A549 (cell line): Measurements from ENCODE around the gene KIF16B. TPM values are rescaled to one million over a fixed set of nuclear protein-coding genes. Genes with fewer than 3 reads are reported as not detected.

Experiments
- ATAC-seq, 2 experiments: fragments of 200-7000 bp in 1 of 2; fragments of >200 bp in 1 of 2; cut with Nextera tagmentation in 1 of 2; cut with Tn5 transposase in 1 of 2; 3 replicates each; pipeline versions ENCODE4 v1.8.0 to v1.9.1; 2018 to 2020; ENCODE audit warnings: mild to moderate bottlenecking in 1 of 2, moderate library complexity in 1 of 2
- CTCF ChIA-PET: fragments of 300-600 bp; sonication (Branson Sonifier 250); formaldehyde crosslinking; extraction: SDS; loops from one replicate; lab custom pipeline; 2021; ENCODE audit warnings: antibody characterized with exemption, inconsistent platforms; lab: Yijun Ruan, JAX
- POLR2A ChIA-PET: fragments of 350-600 bp; formaldehyde crosslinking; extraction: SDS; loops from one replicate; lab custom pipeline; 2021; ENCODE audit warnings: antibody characterized with exemption, inconsistent platforms; lab: Yijun Ruan, JAX
- DNase-seq, 2 experiments: peaks; one replicate each; pipeline versions ENCODE4 v3.0.0 to v3.0.0-alpha.2; 2011 to 2016; ENCODE audit warnings: low read depth in 1 of 2, low spot score in 1 of 2
- FAIRE-seq: peaks from 2 replicates; lab custom pipeline; 2011; peaks lifted over from hg19 to GRCh38; lab: Jason Lieb, UNC
- H3K27ac ChIP-seq, 2 experiments: fragments of >200 bp; sonication (Bioruptor Twin); formaldehyde crosslinking; 3 replicates each; pipeline ENCODE4 v1.5.1; 2016 to 2017
- H3K4me1 ChIP-seq: fragments of >200 bp; sonication (Bioruptor Twin); formaldehyde crosslinking; 3 replicates; pipeline ENCODE4 v1.6.1; 2016
- H3K4me2 ChIP-seq: fragments of >200 bp; sonication (Bioruptor Twin); formaldehyde crosslinking; 3 replicates; pipeline ENCODE4 v1.6.1; 2016
- H3K4me3 ChIP-seq: fragments of >200 bp; sonication (Bioruptor Twin); formaldehyde crosslinking; 3 replicates; pipeline ENCODE4 v1.5.1; 2016
- H3K9me3 ChIP-seq: fragments of >200 bp; sonication (Bioruptor Twin); formaldehyde crosslinking; 3 replicates; pipeline ENCODE4 v1.6.1; 2016
- CHD2 ChIP-seq: fragments of 150-350 bp; IDR thresholded peaks from 2 replicates; pipeline ENCODE4 v1.6.1; 2014; ENCODE audit warnings: low read length; ENCODE audit not compliant: partially characterized antibody
- ESRRA ChIP-seq: fragments of 150-350 bp; IDR thresholded peaks from 2 replicates; pipeline ENCODE4 v1.6.1; 2014; ENCODE audit warnings: mild to moderate bottlenecking, low read length, borderline replicate concordance
- FOSL2 ChIP-seq, 2 experiments: fragments of 450-650 bp in 1 of 2; fragments of >200 bp in 1 of 2; sonication (Bioruptor Twin) in 1 of 2; formaldehyde crosslinking; IDR thresholded peaks; 2 replicates each; pipeline versions ENCODE4 v1.5.0 to v1.6.1; 2016 to 2020; ENCODE audit warnings: mild to moderate bottlenecking in 1 of 2, moderate library complexity in 1 of 2
- HES2 ChIP-seq: fragments of >200 bp; sonication (Bioruptor Twin); formaldehyde crosslinking; IDR thresholded peaks from 2 replicates; pipeline ENCODE4 v1.6.1; 2016
- JUN ChIP-seq, 2 experiments: fragments of >200 bp; sonication (Bioruptor Twin); formaldehyde crosslinking; IDR thresholded peaks; 2 replicates in 1 of 2; 3 replicates in 1 of 2; pipeline ENCODE4 v1.6.1; 2016 to 2017
- PHF8 ChIP-seq: fragments of 200-600 bp; sonication (generic); IDR thresholded peaks from 2 replicates; pipeline ENCODE4 v1.6.1; 2016; ENCODE audit warnings: low read depth, mild to moderate bottlenecking, antibody characterized with exemption, moderate library complexity, borderline replicate concordance
- POLR2AphosphoS2 ChIP-seq: conservative IDR thresholded peaks from 2 replicates; pipeline ENCODE4 v1.6.1; 2012; ENCODE audit warnings: low read length, improper control_type of control experiment, inconsistent platforms
- RAD21 ChIP-seq, 2 experiments: fragments of >200 bp in 1 of 2; sonication (Bioruptor Twin) in 1 of 2; formaldehyde crosslinking in 1 of 2; IDR thresholded peaks in 1 of 2; conservative IDR thresholded peaks in 1 of 2; 2 replicates in 1 of 2; 3 replicates in 1 of 2; pipeline ENCODE4 v1.6.1; 2012 to 2018; ENCODE audit warnings: inconsistent platforms in 1 of 2
- RCOR1 ChIP-seq: fragments of 150-350 bp; IDR thresholded peaks from 2 replicates; pipeline ENCODE4 v1.6.1; 2014; ENCODE audit warnings: antibody characterized with exemption, low read length, low read depth
- REST ChIP-seq: fragments of 200-600 bp; sonication (generic); IDR thresholded peaks from 2 replicates; pipeline ENCODE4 v1.6.1; 2016; ENCODE audit warnings: antibody characterized with exemption, mild to moderate bottlenecking, moderate library complexity
- WGBS: methylation state at CpG from one replicate; pipeline ENCODE4 v1.1.6; 2017; ENCODE audit errors: missing lambda C conversion rate; 5-methylcytosine and 5-hydroxymethylcytosine counted together
- polyA plus RNA-seq, 4 experiments: library from polyadenylated mRNA; depleted of rRNA in 3 of 4; stranded (reverse); fragments of >200 nt; fragmentation: RNase III in 1 of 4; extraction: RNeasy Plus Mini Kit Qiagen cat#74134 plus additional on column Dnase treatment in 1 of 4; gene quantifications; 2 replicates in 3 of 4; 3 replicates in 1 of 4; pipeline ENCODE4 v1.2.3, GENCODE V29; 2011 to 2017
- TF ChIP-seq, protein P1 (sequence below): fragments of 250-450 bp; sonication (Bioruptor Pico); IDR thresholded peaks from 2 replicates; pipeline ENCODE4 v1.5.0; 2021; ENCODE audit warnings: mild to moderate bottlenecking, moderate library complexity, borderline replicate concordance

Gene KIF16B
- polyA plus RNA-seq, 2 of the 4 experiments (the other 2 are of a cell fraction): 14.1 to 23.3 TPM

DNA sequence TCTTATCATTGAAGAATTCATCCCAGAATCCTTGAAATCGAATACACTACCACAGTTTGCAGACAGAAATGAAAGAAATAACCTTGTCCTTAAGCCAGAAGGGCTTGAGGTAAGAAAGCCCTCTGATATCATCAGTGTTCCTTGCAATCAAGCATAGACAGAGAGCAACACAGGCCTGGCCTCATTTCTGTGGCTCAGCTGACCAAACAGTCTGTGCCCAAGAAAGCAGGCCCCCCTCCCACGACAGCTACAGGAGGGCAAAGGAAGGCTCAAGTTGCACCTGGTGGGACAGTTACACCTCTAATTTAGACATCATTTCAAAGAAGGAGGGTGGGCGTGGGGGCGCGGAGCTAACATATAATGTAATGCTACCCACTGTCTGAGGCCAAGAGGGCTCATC lies 21.6 kb downstream of the KIF16B start:
- Histone ChIP-seq H3K27ac (no peak overlapping the region), H3K9me3 (no peaks in the 10 kb centered on the region), H3K4me1 (peaks cover 19% of the 10 kb centered on the region), H3K4me3 (no peak overlapping the region)
- ATAC-seq: no peak
- ChIA-PET POLR2A (no interaction called here), CTCF (interaction anchor here (1.0 to 1.9 kb wide), 2 partner anchors 37 to 93 kb away, joined by 3 to 5 read pairs; no protein-coding TSS in a partner anchor)
- FAIRE-seq: no peak
- 84% methylated on average over 5 of the region's 5 CpGs for WGBS
- DNase-seq: no peak
- no peak for TF ChIP-seq RCOR1
- no peak for TF ChIP-seq CHD2
- TF ChIP-seq HES2: no peak
- no peak for TF ChIP-seq JUN (IDR thresholded peaks at IDR 0.05)
- no peak for TF ChIP-seq REST
- no peak for TF ChIP-seq RAD21 (conservative IDR thresholded peaks at IDR 0.05 in 1 of 2, IDR thresholded peaks at IDR 0.05 in 1 of 2)
- TF ChIP-seq POLR2AphosphoS2: no peak
- TF ChIP-seq, protein P1, sequence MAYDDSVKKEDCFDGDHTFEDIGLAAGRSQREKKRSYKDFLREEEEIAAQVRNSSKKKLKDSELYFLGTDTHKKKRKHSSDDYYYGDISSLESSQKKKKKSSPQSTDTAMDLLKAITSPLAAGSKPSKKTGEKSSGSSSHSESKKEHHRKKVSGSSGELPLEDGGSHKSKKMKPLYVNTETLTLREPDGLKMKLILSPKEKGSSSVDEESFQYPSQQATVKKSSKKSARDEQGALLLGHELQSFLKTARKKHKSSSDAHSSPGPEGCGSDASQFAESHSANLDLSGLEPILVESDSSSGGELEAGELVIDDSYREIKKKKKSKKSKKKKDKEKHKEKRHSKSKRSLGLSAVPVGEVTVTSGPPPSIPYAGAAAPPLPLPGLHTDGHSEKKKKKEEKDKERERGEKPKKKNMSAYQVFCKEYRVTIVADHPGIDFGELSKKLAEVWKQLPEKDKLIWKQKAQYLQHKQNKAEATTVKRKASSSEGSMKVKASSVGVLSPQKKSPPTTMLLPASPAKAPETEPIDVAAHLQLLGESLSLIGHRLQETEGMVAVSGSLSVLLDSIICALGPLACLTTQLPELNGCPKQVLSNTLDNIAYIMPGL (CRISPR knock-in tag): no peak
- TF ChIP-seq, all 56 proteins: peak for 0
- H3K4me2 ChIP-seq: no peak overlapping the region

- CTCF ChIA-PET: interaction anchor here (1.2 to 1.5 kb wide), 2 partner anchors 18 to 30 kb away, joined by 3 to 4 read pairs; no protein-coding TSS in a partner anchor
- Histone ChIP-seq H3K4me2 (no peak overlapping the region), H3K27ac (no peak overlapping the region), H3K9me3 (no peaks in the 10 kb centered on the region), H3K4me1 (peaks cover 2% of the 10 kb centered on the region; the same call in 2 of the 3 replicates), H3K4me3 (no peak overlapping the region)
- no peak for TF ChIP-seq ESRRA
- 82% methylated on average over 12 of the region's 12 CpGs for WGBS
- DNase-seq: no peak
- POLR2A ChIA-PET: no interaction called here
- ATAC-seq: no peak
- no peak for FAIRE-seq
Measured at GRCh38 chr20:16548068-16548672, 25.1 kb downstream of the KIF16B start.

DNA sequence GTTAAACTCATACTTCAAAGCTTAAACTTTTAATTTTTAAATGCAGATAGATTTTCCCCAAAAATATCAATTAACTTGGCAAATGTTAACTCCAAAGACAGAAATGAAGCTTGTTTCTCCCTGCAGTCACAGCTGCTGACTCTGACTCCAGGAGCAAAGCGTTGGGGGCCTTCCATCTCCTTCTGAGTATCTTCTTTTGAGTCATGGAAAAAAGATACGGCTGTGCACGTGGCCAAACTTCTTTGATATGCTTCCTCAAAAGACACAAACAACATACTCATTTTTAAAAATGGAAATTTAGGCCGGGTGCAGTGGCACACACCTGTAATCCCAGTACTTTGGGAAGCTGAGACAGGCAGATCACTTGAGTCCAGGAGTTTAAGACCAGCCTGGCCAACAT lies 28.3 kb downstream of the KIF16B start:
- H3K27ac ChIP-seq: no peak overlapping the region
- H3K9me3 ChIP-seq: no peaks in the 10 kb centered on the region
- CTCF ChIA-PET: interaction anchor here (0.6 to 1.6 kb wide), 2 partner anchors 217 to 511 kb away, joined by 3 to 5 read pairs; no protein-coding TSS in a partner anchor
- H3K4me3 ChIP-seq: no peak overlapping the region
- TF ChIP-seq PHF8: no peak
- TF ChIP-seq FOSL2 (IDR thresholded peaks at IDR 0.05): no peak
- TF ChIP-seq FOSL2 (CRISPR knock-in tag; IDR thresholded peaks at IDR 0.05): no peak
- POLR2A ChIA-PET: no interaction called here
- WGBS: 92% methylated on average over 4 of the region's 4 CpGs
- FAIRE-seq (no peak), ATAC-seq (no peak), DNase-seq (no peak)
- no peaks in the 10 kb centered on the region for H3K4me1 ChIP-seq
- no peak overlapping the region for H3K4me2 ChIP-seq
